ENCODE results near the gene NMB.

DNA sequence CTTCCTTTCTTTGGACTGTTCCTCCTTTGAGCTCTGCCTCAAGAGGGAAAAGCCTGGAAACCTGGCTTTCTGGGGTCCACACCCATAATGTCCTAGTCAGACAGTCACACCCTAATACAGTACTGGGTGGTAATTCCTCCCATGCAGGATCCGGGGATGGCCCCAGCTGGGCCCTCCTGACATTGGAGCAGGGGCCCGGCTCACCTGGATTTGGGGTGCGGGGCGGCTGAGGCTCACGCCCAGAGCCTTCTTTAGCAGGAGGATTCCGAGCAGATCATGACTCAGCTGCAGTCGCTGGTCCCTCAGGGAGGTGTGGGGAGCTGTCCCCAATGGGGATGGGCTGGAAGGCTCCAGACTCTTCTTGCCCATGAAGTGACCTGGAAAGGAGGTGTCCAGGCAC is 1.0 kb downstream of the NMB start:
- TF ChIP-seq, protein P1, sequence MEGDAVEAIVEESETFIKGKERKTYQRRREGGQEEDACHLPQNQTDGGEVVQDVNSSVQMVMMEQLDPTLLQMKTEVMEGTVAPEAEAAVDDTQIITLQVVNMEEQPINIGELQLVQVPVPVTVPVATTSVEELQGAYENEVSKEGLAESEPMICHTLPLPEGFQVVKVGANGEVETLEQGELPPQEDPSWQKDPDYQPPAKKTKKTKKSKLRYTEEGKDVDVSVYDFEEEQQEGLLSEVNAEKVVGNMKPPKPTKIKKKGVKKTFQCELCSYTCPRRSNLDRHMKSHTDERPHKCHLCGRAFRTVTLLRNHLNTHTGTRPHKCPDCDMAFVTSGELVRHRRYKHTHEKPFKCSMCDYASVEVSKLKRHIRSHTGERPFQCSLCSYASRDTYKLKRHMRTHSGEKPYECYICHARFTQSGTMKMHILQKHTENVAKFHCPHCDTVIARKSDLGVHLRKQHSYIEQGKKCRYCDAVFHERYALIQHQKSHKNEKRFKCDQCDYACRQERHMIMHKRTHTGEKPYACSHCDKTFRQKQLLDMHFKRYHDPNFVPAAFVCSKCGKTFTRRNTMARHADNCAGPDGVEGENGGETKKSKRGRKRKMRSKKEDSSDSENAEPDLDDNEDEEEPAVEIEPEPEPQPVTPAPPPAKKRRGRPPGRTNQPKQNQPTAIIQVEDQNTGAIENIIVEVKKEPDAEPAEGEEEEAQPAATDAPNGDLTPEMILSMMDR (conservative IDR thresholded peaks at IDR 0.05) = no peak
- no peak for TF ChIP-seq ZFX (IDR thresholded peaks at IDR 0.05)
